PFSK-1 (cell line): ENCODE measurements around the gene DOCK9.

Source experiments
- FOXP2 ChIP-seq: optimal IDR thresholded peaks from 2 replicates; pipeline ENCODE3; 2011; ENCODE audit warnings: borderline replicate concordance, control low read depth, inconsistent platforms; ENCODE audit not compliant: insufficient read depth; ENCODE audit errors: extremely low read length, extremely low read depth
- POLR2AphosphoS5 ChIP-seq: IDR thresholded peaks from 2 replicates; pipeline ENCODE4 v1.6.1; 2012; ENCODE audit warnings: low read depth, mild to moderate bottlenecking, control low read depth, low read length, moderate library complexity
- REST ChIP-seq, 2 experiments: IDR thresholded peaks; 2 replicates each; pipeline versions ENCODE4 v1.6.1 to v1.8.0; 2011 to 2012; ENCODE audit warnings: low read depth in 2 of 2, low read length in 2 of 2, control low read depth in 1 of 2, inconsistent platforms in 1 of 2, mild to moderate bottlenecking in 1 of 2, moderate library complexity in 1 of 2; ENCODE audit not compliant: insufficient read depth in 1 of 2
- SIN3A ChIP-seq: IDR thresholded peaks from 2 replicates; pipeline ENCODE4 v1.6.1; 2012; ENCODE audit warnings: mild to moderate bottlenecking, low read length, moderate library complexity, borderline replicate concordance; ENCODE audit not compliant: insufficient read depth
- TAF1 ChIP-seq: IDR thresholded peaks from 2 replicates; pipeline ENCODE4 v1.6.1; 2012; ENCODE audit warnings: low read length, control low read depth, borderline replicate concordance; ENCODE audit not compliant: insufficient read depth

DOCK9 gene

GRCh38 chr13:98921786-98922185 is 56.1 kb downstream of the DOCK9 start:
- no peak for TF ChIP-seq SIN3A
- no peak for TF ChIP-seq POLR2AphosphoS5
- TF ChIP-seq REST (IDR thresholded peaks at IDR 0.05; ENCODE audit: insufficient read depth in 1 of 2, low read depth in 2 of 2, low read length in 2 of 2), result no peak
- no peak for TF ChIP-seq FOXP2
- TF ChIP-seq TAF1, result no peak

GRCh38 chr13:98921015-98921580 is 56.8 kb downstream of the DOCK9 start:
- no peak for TF ChIP-seq POLR2AphosphoS5
- no peak for TF ChIP-seq REST (IDR thresholded peaks at IDR 0.05; ENCODE audit: insufficient read depth in 1 of 2, low read depth in 2 of 2, low read length in 2 of 2)
- no peak for TF ChIP-seq FOXP2
- TF ChIP-seq SIN3A, result no peak
- no peak for TF ChIP-seq TAF1

DNA sequence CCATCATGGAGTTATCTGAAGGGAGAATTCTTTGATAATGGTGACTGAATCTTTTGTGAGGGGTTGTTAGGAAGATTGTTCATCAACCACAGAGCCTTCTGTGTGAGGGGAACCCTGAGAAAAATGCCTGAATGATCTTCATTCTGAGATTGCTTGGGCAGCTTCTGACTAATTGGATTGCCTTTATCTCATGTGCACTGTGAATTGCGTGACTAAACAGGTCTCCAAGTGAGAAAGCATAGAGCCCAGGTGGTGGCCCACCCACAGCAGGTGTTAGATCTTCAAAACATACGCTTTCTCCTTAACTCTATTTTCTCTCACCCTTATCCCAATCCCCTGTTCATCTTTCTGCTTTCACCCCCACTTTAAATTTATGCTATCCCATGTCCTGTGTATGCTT is 58.3 kb downstream of the DOCK9 start:
- TF ChIP-seq POLR2AphosphoS5 (no peak), REST (IDR thresholded peaks at IDR 0.05; ENCODE audit: insufficient read depth in 1 of 2, low read depth in 2 of 2, low read length in 2 of 2) (no peak), TAF1 (no peak), FOXP2 (no peak), SIN3A (no peak)

GRCh38 chr13:98918771-98919170 is 59.1 kb downstream of the DOCK9 start:
- TF ChIP-seq FOXP2, result no peak
- no peak for TF ChIP-seq SIN3A

GRCh38 chr13:98917116-98917515 is 60.7 kb downstream of the DOCK9 start:
- TF ChIP-seq FOXP2, result no peak

GRCh38 chr13:98916403-98916802 is 61.5 kb downstream of the DOCK9 start:
- TF ChIP-seq REST (IDR thresholded peaks at IDR 0.05; ENCODE audit: insufficient read depth in 1 of 2, low read depth in 2 of 2, low read length in 2 of 2) (no peak), POLR2AphosphoS5 (no peak), SIN3A (no peak), FOXP2 (no peak), TAF1 (no peak)
